HepG2 (cell line): Measurements from ENCODE around the gene CDC26. TPM values are rescaled to one million over a fixed set of nuclear protein-coding genes. Genes with fewer than 3 reads are reported as not detected.

Experiments used
- ARID5B ChIP-seq: IDR thresholded peaks from 2 replicates; pipeline ENCODE4 v1.4.0; 2020; ENCODE audit warnings: mild to moderate bottlenecking, missing genetic modification reagents
- MED1 ChIP-seq: sonication (generic); formaldehyde crosslinking; IDR thresholded peaks from 2 replicates; pipeline ENCODE4 v1.4.0; 2020; ENCODE audit warnings: missing genetic modification reagents
- NFKB2 ChIP-seq: sonication (generic); formaldehyde crosslinking; IDR thresholded peaks from 2 replicates; pipeline ENCODE4 v1.4.0; 2020; ENCODE audit warnings: missing genetic modification reagents, borderline replicate concordance
- RXRA ChIP-seq: sonication (generic); formaldehyde crosslinking; IDR thresholded peaks from 2 replicates; pipeline ENCODE4 v1.5.1; 2020; ENCODE audit warnings: missing genetic modification reagents
- SOX13 ChIP-seq, 3 experiments: fragments of 450-650 bp in 1 of 3; sonication (generic) in 1 of 3; formaldehyde crosslinking in 1 of 3; IDR thresholded peaks in 2 of 3; conservative IDR thresholded peaks in 1 of 3; 2 replicates each; pipeline versions ENCODE4 v1.5.0 to v1.6.1; 2016 to 2020; ENCODE audit warnings: antibody characterized with exemption in 1 of 3, mild to moderate bottlenecking in 1 of 3, missing compliant biosample characterization in 1 of 3, missing genetic modification reagents in 1 of 3, moderate library complexity in 1 of 3
- SOX5 ChIP-seq: IDR thresholded peaks from 2 replicates; pipeline ENCODE4 v1.6.1; 2016; ENCODE audit warnings: borderline replicate concordance
- THAP11 ChIP-seq: IDR thresholded peaks from 2 replicates; pipeline ENCODE4 v1.6.1; 2016; ENCODE audit warnings: missing biosample characterization, missing genetic modification reagents
- ZFP36 ChIP-seq: fragments of 150-350 bp; IDR thresholded peaks from 2 replicates; pipeline ENCODE4 v1.6.1; 2018; ENCODE audit warnings: borderline replicate concordance, low read length, low read depth; ENCODE audit not compliant: partially characterized antibody
- ZNF263 ChIP-seq: sonication (generic); formaldehyde crosslinking; IDR thresholded peaks from 2 replicates; pipeline ENCODE4 v1.4.0; 2020; ENCODE audit warnings: missing genetic modification reagents
- ZNF407 ChIP-seq: sonication (generic); formaldehyde crosslinking; IDR thresholded peaks from one replicate; pipeline ENCODE4 v1.5.1; 2020; ENCODE audit warnings: mild to moderate bottlenecking, missing genetic modification reagents; ENCODE audit errors: not compliant biosample characterization
- ZSCAN25 ChIP-seq: sonication (generic); formaldehyde crosslinking; IDR thresholded peaks from 2 replicates; pipeline ENCODE4 v1.8.0; 2022; ENCODE audit warnings: mild to moderate bottlenecking, missing genetic modification reagents
- polyA plus RNA-seq, 8 experiments: library from polyadenylated mRNA; depleted of rRNA in 3 of 8; stranded (reverse) in 7 of 8; unstranded in 1 of 8; fragments of >200 nt; fragmentation: Illumina TruSeq in 4 of 8; extraction: Trizol in 4 of 8; gene quantifications; 2 replicates each; pipeline versions ENCODE4 v1.2.1 to v1.2.3, GENCODE V29; 2011 to 2016; ENCODE audit warnings: low read depth in 4 of 8, missing spikeins in 1 of 8, mixed read lengths in 1 of 8; ENCODE audit not compliant: insufficient read depth in 1 of 8
- total RNA-seq, 5 experiments: library from RNA; depleted of rRNA; stranded (reverse); fragments of >200 nt; fragmentation: Illumina TruSeq; extraction: Trizol; gene quantifications; 2 replicates each; pipeline ENCODE4 v1.2.3, GENCODE V29; 2016; ENCODE audit warnings: low read depth in 1 of 5
- TF ChIP-seq, protein P1 (sequence below): IDR thresholded peaks from 2 replicates; pipeline ENCODE4 v1.6.1; 2016; ENCODE audit warnings: low read depth, borderline replicate concordance
- TF ChIP-seq, protein P2 (sequence below): sonication (generic); formaldehyde crosslinking; IDR thresholded peaks from 2 replicates; pipeline ENCODE4 v1.4.0; 2020; ENCODE audit warnings: missing genetic modification reagents

Gene CDC26
- total and polyA plus RNA-seq, 2 of the 13 experiments (the other 11 are each of a cell fraction or from before 2014, with no cell fraction given) = 26.6 to 57.9 TPM

GRCh38 chr9:113302792-113303418 is 27.5 kb upstream of the CDC26 start, which contains the start of gene RNF183 (continued):
- TF ChIP-seq ZNF407 (CRISPR knock-in tag) (peak; percentile 24), MED1 (CRISPR knock-in tag) (peak; percentile 39), NFKB2 (peak; percentile 60; the same call in 1 of the 2 replicates), SOX13 (IDR thresholded peaks at IDR 0.05) (no peak), SOX13 (CRISPR knock-in tag; conservative IDR thresholded peaks at IDR 0.05 in 1 of 2, IDR thresholded peaks at IDR 0.05 in 1 of 2) (peak in 1 of 2 experiments; percentile 35; a peak in 1 of 4 replicates), SOX5 (CRISPR knock-in tag) (peak; percentile 58; the same call in 1 of the 2 replicates), ARID5B (CRISPR knock-in tag) (peak; percentile 25; the same call in 1 of the 2 replicates), RXRA (CRISPR knock-in tag) (peak; percentile 78), THAP11 (peak; percentile 46; the same call in 1 of the 2 replicates), ZSCAN25 (CRISPR knock-in tag) (peak; percentile 83), ZFP36 (no peak), ZNF263 (CRISPR knock-in tag) (0 out of 2 replicates have a peak, but pooled peaks have one; percentile 10)
- TF ChIP-seq, protein P1, sequence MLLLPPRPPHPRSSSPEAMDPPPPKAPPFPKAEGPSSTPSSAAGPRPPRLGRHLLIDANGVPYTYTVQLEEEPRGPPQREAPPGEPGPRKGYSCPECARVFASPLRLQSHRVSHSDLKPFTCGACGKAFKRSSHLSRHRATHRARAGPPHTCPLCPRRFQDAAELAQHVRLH (CRISPR knock-in tag) = peak; percentile 74; the same call in 1 of the 2 replicates
- TF ChIP-seq, protein P2, sequence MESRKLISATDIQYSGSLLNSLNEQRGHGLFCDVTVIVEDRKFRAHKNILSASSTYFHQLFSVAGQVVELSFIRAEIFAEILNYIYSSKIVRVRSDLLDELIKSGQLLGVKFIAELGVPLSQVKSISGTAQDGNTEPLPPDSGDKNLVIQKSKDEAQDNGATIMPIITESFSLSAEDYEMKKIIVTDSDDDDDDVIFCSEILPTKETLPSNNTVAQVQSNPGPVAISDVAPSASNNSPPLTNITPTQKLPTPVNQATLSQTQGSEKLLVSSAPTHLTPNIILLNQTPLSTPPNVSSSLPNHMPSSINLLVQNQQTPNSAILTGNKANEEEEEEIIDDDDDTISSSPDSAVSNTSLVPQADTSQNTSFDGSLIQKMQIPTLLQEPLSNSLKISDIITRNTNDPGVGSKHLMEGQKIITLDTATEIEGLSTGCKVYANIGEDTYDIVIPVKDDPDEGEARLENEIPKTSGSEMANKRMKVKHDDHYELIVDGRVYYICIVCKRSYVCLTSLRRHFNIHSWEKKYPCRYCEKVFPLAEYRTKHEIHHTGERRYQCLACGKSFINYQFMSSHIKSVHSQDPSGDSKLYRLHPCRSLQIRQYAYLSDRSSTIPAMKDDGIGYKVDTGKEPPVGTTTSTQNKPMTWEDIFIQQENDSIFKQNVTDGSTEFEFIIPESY (CRISPR knock-in tag) = peak; percentile 37; the same call in 1 of the 2 replicates
